ENCODE measurements around the gene KRT26.
A peak's percentile ranks its signal among the peaks of the same experiment; 100 is the strongest.
"Not testable (repeated sequence)": the region's sequence is repeated elsewhere in the genome, so short reads cannot be mapped to it uniquely, and the experiment has no call there.

KRT26 gene, protein sequence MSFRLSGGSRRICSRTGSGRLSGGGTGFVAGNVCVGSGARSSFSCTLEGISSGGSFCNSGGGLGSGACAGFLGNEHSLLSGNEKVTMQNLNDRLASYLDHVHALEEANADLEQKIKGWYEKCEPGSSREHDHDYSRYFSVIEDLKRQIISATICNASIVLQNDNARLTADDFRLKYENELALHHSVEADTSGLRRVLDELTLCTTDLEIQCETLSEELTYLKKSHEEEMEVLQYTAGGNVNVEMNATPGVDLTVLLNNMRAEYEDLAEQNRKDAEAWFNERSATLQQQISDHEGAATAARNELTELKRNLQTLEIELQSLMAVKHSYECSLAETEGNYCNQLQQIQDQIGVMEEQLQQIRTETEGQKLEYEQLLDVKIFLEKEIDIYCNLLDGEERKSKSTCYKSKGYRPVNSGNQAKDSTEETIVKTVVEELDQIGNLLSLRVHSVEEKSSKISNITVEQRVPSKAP

GRCh38 chr17:40772101-40772500, at the start of gene KRT26:
TSS of gene KRT26 (minus strand) at chr17:40772201. CDS start at chr17:40772113, 88 bp downstream.
- no peak for DNase-seq

- no peak for DNase-seq
Observed at GRCh38 chr17:40821536-40821935, 49.5 kb upstream of the KRT26 start.

GRCh38 chr17:40820228-40820838, 48.3 kb upstream of the KRT26 start:
- no peak for DNase-seq

- no peak for DNase-seq
Observed at GRCh38 chr17:40819528-40820125, 47.6 kb upstream of the KRT26 start.

DNA sequence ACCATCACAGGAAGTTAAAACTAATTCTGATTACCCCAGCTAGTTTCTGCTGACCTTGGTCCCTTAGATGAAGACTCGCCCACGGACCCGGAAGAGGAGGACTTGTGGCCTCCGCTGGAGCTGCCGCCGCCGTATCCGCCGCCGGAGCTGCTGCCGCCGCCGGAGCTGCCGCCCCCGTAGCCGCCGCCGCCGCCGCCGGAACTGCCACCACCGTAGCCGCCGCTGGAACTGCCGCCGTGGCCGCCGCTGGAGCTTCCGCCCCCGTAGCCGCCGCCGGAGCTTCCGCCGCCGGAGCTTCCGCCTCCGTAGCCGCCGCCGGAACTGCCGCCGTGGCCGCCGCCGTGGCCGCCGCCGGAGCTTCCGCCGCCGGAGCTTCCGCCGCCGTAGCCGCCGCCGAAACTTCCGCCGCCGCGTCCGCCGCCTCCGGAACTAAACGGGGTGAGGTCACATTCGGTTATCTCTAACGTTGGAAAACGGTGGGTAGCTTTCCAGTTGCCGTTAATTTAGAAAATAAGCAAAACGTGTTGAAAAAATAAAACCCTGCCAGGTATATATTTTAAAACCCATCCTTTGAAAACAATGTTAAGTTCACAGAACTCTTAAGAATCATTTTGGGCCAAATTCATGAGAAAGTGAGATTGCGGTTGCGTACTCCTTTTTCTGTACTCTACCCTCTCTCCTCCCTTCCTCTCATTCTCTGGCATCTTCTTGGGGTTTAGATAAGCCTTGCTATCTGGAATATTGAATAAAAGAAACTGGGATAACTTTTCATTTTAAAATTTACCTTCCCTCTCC, 46.9 kb upstream of the KRT26 start:
- DNase-seq: peak; percentile 89

DNA sequence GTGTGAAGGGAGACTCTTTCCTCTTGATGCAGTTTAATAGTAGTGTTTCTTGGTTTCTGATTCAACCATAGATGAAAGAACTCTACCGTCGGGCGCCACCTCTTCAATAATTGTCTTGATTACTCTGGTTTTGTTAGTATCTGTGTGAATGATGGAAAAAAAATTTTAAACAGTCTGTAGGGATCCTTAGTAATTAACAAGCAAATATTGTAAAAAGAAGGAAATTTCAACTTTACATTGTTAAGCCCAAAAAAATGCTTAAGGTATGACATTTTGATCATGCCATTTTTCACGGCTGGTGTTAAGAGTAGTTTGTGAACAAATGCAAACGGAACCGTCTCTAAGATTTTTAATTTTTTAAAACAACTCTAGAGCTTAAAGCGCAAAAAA, 46.3 kb upstream of the KRT26 start:
- DNase-seq: no peak

GRCh38 chr17:40817103-40817682, 45.2 kb upstream of the KRT26 start:
- no peak for DNase-seq

- DNase-seq: no peak
Observed at GRCh38 chr17:40816569-40816968, 44.6 kb upstream of the KRT26 start.

DNA sequence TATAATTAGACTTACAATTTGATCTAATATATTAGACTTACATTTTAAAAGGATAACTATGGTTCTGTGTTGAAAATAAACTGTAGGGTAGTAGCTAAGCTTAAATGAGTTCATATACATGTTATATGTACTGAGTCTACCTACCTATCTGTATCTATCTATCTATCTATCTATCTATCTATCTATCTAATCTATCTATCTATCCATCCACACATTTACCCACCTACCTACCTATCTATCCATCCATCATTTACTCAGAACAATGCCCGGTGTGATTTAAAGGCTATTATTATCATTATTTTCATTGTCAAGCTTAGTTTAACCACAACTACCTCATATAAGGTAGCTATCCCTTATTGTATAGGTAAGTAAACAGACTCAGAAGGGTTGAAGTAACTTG, 43.4 kb upstream of the KRT26 start:
- no peak for DNase-seq

DNA sequence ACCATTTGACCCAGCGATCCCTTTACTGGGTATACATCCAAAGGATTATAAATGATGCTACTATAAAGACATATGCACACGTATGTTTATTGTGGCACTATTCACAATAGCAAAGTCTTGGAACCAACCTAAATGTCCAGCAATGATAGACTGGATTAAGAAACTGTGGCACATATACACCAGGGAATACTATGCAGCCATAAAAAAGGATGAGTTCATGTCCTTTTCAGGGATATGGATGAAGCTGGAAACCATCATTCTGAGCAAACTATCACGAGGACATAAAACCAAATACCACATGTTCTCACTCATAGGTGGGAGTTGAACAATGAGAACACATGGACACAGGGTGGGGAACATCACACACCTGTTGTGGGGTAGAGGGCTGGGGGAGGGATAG, 42.7 kb upstream of the KRT26 start:
- not testable (repeated sequence) for DNase-seq

- no peak for DNase-seq
Observed at GRCh38 chr17:40813804-40814203, 41.8 kb upstream of the KRT26 start.

GRCh38 chr17:40812639-40813038, 40.6 kb upstream of the KRT26 start:
- DNase-seq: no peak

- no peak for DNase-seq
Observed at GRCh38 chr17:40810494-40810893, 38.5 kb upstream of the KRT26 start.

DNA sequence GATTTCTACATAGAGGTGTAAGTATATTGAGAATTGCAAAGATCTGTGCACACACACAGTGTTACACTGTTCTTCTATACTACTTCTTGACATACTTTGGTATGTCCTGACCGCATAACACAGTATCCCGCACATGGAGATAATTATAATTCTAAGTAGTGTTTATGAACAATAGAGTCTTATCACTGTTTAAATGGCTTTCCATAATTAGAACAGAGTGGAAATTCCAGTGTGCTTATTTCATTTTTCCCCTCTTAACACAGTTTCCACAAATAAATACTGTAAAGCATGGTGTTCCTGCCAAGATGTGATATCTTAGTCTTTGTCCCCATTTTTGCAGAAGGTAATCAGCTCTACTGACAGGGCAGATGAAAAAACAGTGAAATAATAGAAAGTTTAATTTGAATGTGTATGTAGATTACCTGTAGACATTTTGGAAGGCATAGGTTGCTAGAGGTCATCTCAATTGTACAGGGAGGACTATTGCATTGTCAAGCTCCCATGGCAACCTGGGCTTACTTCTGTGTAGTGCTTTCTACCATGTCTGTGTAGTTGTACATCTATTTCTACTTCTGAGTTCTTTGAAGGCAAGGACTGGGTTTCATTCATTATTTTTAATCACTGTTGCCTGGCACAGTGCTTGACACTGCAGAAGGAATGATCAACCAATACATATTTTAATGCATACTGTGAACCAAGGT, 37.9 kb upstream of the KRT26 start:
- DNase-seq: no peak

DNA sequence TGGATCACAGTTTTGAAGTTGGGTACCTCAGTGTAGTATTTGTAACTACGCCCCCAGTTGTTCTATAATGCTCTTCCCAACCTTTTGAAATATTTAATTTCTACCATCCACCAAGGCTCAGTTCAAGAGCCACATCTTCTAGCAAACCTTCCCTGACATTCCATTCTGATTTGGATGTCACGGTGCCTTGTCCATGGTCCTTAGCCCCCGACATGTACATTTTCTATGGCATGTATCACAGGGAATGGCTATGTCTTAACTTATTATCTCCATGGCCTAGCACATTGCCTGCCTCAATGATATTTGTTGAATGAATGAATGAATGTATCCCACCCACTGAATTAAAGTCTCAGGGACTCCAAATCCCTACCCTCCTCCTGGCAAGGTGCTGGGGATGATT, 34.1 kb upstream of the KRT26 start:
- no peak for DNase-seq

DNA sequence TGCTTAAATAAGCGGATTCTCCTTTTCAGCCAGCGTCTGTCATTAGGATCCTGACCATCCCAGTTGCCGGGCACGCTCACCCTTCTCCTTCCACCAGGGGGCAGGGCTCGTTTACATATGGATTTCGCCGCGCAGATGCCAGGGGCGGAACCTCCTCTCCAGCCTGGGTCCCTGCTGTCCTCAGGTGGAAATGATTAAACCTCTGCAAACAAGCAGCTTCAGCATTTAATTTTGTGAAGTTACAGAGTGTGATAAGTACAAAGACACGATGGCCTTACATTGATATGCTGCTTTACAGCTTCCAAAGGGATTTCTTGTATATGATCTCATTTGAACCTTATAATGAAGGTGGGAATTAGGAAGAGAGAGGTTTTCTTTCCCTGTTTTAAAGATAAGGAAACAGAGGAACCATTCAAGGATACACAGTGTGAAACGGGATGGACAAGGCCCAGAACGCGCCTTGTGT, 31.6 kb upstream of the KRT26 start:
- peak; percentile 76 for DNase-seq

DNA sequence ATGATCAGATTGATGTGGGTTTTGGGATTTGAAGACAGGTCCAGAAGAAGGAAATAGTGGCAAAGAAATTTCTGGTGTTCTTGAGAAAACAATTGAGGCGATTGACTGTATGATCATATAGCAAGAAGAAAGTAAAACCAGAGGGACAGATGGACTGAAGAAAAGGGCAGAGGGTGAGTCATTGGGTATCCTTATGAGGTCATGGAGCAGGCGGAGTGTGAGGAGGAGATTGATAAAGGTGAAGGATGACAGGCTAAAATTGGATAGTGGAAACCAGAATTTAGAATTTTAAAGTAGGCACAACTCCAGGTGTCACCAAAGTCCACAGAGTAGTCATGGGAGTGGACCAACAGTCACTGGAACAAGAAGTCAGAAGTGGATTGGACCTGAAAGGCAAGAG, 29.2 kb upstream of the KRT26 start:
- DNase-seq: no peak

- no peak for DNase-seq
Observed at GRCh38 chr17:40800381-40800780, 28.4 kb upstream of the KRT26 start.

DNA sequence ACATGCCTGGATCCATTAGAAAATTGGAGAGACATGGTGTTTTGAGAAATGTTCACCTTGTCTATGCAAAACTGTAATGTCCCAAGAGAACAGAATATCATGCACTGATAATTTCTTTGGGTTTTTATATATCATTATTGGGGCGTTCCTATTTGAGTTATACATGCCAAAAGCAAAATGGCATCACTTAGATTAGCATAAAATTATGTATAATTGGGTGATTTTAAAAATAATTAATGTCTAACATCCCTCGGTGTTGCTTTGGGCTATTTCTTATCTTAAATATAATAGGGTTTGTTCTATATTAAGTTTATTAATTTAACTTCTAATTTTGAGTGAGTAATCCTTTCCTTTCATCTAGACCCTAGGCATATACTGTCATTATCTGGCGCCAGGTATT, 27.9 kb upstream of the KRT26 start, which contains the start of gene KRT28:
Gene KRT28, minus strand, starts transcription at position 101 of the 400 bp plus-strand sequence. Its CDS starts 66 bp downstream, at position 35.
- no peak for DNase-seq

DNA sequence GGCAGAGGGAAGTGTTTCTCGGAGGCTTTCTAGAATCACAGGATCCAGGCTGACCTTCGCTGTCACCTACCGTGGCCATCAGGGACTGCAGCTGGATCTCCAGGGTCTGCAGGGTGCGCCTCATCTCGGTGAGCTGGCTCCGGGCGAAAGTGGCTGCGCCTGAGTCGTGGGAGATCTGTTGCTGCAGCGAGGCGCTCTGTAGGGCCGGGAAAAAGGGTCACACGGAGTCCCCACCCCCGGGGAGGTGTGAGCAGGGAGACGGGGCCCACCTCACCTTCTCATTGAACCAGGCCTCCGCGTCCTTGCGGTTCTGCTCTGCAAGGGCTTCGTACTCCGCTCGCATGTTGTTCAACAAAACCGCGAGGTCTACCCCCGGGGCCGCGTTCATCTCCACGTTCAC, 24.8 kb upstream of the KRT26 start:
- no peak for DNase-seq

- no peak for DNase-seq
Observed at GRCh38 chr17:40795019-40795667, 23.1 kb upstream of the KRT26 start.
